SIG-M5 (cell line): ENCODE data around the gene KRTAP1-1.
"Not testable (repeated sequence)": the region's sequence is repeated elsewhere in the genome, so short reads cannot be mapped to it uniquely, and the experiment has no call there.

Source experiments
- DNase-seq: peaks from one replicate; lab custom pipeline; 2025; lab: John Stamatoyannopoulos, UW

The KRTAP1-1 gene

DNA sequence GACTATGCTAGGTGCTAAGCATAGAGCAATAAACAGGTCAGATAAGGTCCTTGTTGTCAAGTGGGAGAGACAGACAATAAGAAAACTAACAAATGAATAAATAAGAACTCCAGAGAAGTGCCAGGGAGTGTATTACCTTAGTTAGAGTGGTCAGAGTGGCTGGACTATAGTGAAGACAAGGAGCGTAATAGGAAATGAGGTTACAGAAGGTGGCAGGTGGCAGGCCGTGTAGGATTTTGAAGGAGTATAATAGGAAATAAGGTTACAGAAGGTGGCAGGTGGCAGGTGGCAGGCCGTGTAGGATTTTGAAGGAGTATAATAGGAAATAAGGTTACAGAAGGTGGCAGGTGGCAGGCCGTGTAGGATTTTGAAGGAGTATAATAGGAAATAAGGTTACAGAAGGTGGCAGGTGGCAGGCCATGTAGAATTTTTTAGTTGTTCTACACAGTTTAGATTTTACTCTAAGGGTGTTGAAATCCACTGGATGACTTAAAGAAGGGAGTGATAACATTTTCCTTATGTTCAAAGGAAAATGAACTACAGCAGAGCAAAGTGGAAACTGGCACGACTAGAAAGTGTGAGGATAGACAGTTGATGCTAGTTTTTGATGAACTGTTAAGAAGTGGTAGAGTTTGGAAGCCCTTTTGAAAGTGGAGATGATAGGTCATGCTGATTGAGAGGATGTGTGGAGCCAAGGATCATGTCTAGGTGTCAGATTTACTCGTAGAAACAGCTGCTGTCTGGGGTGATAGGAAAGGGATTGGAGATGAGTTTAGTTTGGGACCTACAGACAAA is 28.7 kb downstream of the KRTAP1-1 start:
- no peak for DNase-seq

DNA sequence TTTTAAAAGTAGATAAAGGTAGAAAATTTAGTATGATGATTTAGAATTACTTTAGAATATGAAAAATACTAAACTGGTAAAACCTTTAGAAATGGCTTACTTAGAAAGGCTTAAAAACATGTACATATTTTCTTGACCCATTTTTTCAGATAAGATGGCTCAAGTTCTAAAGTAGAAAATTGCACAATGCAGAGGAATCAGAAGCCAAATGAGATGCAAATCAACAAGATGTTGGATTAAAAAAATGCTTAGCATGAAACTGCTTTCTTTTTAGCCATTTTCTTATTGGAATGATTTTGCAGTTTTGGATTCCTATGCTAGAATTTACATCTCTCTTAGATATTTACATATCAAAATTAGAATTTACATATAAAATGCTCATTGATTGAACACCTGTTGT is 30.8 kb downstream of the KRTAP1-1 start:
- DNase-seq = no peak

DNA sequence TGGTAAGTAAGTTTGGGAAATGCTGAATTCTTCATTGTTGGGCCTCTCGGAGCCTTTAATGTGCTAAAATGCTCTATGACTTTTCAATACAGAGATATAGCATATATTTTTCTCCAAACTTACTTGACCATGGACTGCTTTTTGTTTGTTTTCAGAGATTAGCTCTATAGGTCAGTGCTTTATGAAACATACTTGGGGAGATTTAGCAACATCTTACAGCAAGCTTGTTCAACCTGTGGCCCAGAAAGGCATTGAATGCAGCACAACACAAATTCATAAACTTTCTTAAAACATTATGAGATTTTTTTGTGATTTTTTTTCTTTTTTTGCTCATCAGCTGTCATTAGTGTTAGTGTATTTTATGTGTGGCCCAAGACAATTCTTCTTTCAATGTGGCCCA is 31.3 kb downstream of the KRTAP1-1 start:
- no peak for DNase-seq

DNA sequence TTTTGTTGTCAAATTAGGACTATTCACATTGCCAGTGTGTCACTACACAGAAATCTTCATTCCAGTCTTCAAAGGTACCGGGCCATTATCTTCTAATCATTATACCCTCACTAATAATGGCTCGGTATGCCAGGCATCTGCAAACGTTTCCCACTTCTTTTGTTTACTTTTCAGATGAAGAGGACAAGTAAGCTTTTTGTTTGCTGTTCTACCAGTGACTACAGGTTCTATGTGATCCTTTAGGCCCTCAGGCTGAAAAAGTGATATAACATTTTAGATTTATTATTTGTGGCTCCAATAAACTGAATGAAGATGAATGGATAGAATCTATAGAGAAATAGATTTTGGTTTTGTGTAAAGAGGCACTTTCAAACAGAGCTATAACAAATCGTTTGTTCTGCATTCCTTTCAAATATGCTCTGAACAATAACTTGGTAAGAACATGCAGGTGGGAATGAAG is 31.9 kb downstream of the KRTAP1-1 start:
- no peak for DNase-seq

DNA sequence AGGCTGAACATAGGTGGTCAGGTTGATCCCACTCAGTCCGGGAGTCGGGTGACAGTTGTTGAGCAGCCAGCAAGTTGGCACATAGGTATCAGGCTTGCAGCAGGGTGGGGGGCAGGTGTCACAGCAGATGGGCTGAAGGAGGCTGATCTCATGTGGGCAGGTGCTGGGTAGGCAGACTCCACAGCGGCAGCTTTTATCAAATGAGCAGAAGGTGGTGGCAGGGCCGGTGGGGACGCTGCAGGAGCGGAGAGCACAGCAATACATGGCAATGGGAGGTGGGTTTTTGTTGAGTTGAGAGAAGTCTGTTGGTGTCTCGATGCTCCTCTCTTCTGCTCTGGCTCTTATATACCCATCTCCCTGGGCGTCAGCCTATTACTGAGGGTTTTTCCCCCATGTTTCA is 32.4 kb downstream of the KRTAP1-1 start, which contains the start of gene KRTAP3-1:
Gene KRTAP3-1, minus strand, starts transcription at position 318 of the 400 bp plus-strand sequence. Its CDS starts 54 bp downstream, at position 264.
- DNase-seq = no peak

DNA sequence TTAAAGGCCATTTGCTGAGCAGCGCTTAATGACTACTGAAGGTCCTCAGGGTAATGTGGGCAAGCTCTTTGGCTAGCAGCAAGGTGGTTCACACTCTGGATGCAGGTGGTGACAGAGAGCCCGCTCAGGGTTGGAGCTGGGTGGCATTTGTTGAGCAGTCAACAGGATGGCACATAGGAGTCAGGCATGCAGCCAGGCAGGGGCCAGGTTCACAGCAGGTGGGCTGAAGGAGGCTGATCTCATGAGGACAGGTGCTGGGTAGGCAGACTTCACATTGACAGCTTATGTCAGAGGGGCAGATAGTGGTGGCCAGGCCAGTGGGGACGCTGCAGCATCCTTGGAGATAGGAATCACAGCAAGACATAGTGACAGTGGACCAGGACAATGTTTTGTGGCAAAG is 36.9 kb downstream of the KRTAP1-1 start:
- DNase-seq = no peak

DNA sequence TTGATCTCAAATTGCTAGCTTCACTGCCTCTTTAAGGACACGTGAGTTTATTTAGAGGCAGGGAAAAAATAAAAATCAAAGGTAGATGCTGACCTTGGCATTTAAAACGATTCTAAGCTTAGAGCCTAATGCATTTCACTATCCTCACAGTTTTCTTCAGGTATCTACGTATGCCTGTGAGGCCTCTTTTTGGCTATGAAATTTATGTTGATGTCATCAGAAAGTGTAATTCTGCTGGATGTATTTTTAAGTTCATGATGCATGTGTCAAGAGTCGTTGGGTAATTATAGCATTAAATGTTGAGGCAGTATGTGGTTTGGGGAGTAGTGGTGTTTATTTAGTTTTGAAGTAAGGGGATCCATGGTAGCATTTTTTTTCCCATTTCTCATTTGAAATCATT is 37.3 kb downstream of the KRTAP1-1 start:
- DNase-seq = no peak

DNA sequence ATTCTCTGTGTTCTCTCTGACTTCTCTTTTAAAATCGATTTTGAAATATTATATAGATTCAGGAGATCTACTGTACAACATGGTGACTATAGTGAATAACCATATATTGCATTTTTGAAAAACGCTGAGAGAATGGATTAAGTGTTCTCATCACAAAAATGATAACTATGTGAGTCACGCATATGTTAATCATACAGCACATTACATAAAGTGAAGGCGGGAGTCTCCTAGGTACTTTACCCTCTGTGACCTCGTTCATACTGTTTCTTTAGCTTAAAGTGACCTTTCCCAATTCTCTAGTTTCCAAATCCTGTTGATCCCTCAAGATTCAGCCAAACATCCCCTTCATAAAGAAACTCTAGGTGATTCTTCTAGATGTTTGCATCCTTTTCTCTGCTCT is 38.4 kb downstream of the KRTAP1-1 start:
- no peak for DNase-seq

DNA sequence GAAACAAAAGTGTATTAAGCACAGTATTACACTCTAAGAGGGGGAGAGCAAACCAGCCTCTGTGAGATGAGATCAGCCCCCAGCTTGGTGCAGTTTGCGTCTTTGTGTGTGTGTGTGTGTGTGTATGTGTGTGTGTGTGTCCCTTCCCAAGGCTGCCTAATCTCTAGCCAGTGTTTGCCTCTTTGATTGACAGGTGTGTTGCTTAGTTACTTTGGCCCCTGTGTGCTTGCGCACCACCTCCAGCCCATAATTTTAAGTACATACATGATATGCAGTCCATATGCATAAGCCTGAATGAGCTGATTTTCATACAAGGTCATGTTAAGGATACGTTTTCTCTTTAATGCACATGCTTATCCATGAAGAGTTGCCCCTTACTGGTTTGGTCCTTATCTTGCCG is 39.5 kb downstream of the KRTAP1-1 start:
- DNase-seq = no peak

DNA sequence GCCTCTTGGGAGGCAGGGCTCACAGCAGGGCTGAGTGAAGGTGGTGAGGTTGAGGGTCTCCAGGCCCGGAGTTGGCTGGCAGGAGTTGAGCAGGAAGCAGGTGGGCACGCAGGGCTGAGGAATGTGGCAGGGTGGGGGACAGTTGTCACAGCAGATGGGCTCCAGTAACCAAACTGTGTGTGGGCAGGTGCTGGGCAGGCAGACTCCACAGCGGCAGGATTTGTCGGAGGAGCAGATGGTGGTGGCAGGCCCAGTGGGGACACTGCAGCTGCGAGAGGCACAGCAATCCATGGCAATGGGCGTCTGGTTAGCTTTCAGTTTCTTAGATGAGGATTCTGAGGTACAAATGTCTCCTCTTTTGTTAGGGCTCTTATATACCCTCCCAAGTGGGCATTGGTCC is 41.7 kb downstream of the KRTAP1-1 start, which contains the start of gene KRTAP3-2:
Gene KRTAP3-2, minus strand, starts transcription at position 344 of the 400 bp plus-strand sequence. Its CDS starts 53 bp downstream, at position 291.
- DNase-seq = not testable (repeated sequence)

DNA sequence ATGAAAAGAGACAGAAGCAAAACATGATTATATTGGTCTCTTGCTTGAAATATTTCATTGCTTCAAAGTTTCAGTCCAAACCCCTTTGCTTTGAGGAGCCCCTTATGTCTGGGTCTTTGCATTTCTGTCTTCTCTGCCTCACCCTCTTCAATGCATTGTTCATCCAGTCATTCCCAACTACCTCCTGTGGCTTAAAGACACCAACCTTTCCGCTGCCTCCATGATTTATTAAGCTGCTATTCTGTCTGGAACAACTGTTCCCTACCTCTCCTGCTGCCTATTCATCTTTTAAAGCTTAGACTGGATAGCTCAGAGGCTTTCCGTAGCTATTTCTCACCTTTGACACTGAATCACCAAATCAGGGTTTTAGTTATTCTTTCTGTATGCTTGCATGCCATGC is 43.9 kb downstream of the KRTAP1-1 start:
- DNase-seq = no peak

DNA sequence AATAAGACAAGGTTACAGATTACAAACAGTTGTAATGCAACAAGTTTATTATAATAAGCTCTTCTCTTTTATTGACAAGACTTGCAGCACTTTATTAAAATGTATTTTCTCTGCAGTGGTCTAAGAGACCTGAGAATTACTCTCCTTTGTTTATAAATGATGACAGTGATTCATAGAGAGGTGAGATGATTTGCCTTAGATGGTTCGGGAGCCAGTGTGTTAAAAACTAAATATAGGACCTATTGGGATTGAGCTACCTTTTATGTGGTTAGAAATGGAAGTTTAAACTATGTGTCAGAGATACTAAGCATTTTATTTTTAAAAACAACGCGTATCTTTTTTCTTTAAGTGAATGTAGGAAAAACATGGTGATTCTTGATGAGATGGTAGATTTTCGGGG is 44.4 kb downstream of the KRTAP1-1 start:
- no peak for DNase-seq

DNA sequence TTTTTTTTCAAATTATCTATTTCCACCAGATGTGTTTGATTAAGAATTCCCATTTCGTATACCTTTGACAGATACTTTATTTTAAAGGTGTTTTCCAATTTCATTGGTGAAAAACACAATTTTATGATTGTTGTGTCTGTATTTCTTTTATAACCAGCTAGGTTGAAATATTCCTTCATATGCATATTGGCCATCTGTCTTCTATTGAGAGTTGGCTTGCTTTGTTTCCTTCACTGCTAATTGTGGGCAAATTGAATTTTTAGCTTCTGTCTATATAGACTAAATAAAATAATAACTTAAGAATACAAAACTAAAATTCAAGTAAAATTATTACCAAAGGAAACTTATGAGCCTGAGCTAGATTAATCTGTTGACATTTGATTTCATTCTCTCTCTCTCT is 46.1 kb downstream of the KRTAP1-1 start:
- no peak for DNase-seq

DNA sequence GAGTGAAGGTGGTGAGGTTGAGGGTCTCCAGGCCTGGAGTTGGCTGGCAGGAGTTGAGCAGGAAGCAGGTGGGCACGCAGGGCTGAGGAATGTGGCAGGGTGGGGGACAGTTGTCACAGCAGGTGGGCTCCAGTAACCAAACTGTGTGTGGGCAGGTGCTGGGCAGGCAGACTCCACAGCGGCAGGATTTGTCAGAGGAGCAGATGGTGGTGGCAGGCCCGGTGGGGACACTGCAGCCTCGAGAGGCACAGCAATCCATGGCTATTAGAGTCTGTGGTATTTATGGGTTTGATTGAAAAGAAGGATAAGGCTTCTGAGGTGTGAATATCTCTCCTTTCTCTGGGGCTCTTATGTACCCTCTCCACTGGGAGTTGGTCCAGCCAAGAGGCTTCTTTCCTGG is 47.4 kb downstream of the KRTAP1-1 start, which contains the start of gene KRTAP3-3:
Gene KRTAP3-3, minus strand, starts transcription at position 326 of the 400 bp plus-strand sequence. Its CDS starts 67 bp downstream, at position 259.
- no peak for DNase-seq

DNA sequence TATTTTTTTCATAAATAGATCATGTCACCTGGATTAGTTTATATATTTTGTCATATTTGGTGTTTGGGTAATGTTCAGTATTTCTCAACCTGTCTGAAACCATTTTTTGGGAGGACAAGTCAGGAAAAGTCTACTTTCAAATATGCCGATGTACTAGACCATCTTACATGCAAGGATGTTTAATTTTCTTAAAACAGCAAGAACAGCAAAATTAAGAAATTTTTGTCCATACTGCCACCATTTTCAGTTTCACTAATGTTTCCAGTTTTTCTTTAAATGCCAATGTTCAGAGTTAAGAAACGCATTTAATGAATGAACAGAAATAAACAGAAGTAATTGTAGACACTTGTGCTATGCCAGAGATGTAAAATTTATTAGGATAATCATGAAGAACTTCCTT is 48.2 kb downstream of the KRTAP1-1 start:
- DNase-seq = no peak

DNA sequence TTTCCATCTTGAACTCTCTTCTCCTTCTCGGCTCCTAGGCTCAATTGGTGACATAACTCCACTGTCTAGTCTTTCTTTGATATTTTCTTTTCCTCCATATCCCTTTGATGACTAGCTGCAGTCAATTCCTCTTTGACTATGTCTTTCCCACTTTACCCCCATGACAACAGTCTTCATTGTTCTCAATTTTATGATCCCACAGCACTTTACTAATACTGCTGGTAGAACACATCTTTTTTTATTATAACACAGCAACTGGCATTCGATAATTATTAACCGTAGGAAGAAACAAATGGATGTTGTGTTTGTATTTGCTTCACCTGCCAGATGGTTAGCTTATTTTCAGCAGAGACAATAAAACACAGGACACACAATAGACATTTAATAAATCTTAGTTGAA is 48.6 kb downstream of the KRTAP1-1 start:
- no peak for DNase-seq
